Effector memory CD4-positive, alpha-beta T cell (primary cell): ENCODE measurements around the gene MSRB1.
"Not testable (repeated sequence)": the region's sequence is repeated elsewhere in the genome, so short reads cannot be mapped to it uniquely, and the experiment has no call there.

Experiments used
- DNase-seq, 3 donors: peaks; one replicate each; pipeline ENCODE4 v3.0.0-alpha.2; 2020
- H3K27ac ChIP-seq: 2 replicates; pipeline ENCODE4 v1.7.0; 2013; ENCODE audit warnings: mild to moderate bottlenecking, low read length, moderate library complexity; ENCODE audit not compliant: insufficient read depth, poor library complexity, severe bottlenecking
- H3K27me3 ChIP-seq: replicated peaks from 2 replicates; pipeline ENCODE4 v1.7.0; 2013; ENCODE audit warnings: mild to moderate bottlenecking, low read length; ENCODE audit not compliant: insufficient read depth, control insufficient read depth, poor library complexity, severe bottlenecking
- H3K36me3 ChIP-seq: 2 replicates; pipeline ENCODE4 v1.7.0; 2013; ENCODE audit warnings: mild to moderate bottlenecking, low read length, moderate library complexity; ENCODE audit not compliant: control insufficient read depth, insufficient read depth
- H3K4me1 ChIP-seq: 2 replicates; pipeline ENCODE4 v1.7.0; 2013; ENCODE audit warnings: low read length, mild to moderate bottlenecking; ENCODE audit not compliant: control insufficient read depth, insufficient read depth, poor library complexity, severe bottlenecking
- H3K4me3 ChIP-seq: 2 replicates; pipeline ENCODE4 v1.7.0; 2013; ENCODE audit warnings: low read length, low read depth, mild to moderate bottlenecking; ENCODE audit not compliant: insufficient read depth, poor library complexity, severe bottlenecking
- H3K9me3 ChIP-seq: 2 replicates; pipeline ENCODE4 v1.7.0; 2013; ENCODE audit warnings: mild to moderate bottlenecking, low read length, moderate library complexity; ENCODE audit not compliant: control insufficient read depth

MSRB1 gene

DNA sequence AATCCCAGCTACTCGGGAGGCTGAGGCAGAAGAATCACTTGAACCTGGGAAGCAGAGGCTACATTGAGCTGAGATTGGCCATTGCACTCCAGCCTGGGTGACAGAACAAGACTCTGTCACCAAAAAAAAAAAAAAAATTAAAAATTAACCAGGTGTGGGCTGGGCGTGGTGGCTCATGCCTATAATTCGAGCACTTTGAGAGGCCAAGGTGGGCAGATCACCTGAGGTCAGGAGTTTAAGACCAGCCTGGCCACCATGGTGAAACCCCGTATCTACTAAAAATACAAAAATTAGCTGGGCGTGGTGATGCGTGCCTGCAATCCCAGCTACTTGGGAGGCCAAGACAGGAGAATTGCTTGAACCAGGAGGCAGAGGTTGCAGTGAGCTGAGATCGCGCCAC lies 3.2 kb downstream of the MSRB1 start:
- not testable (repeated sequence) for H3K9me3 ChIP-seq, DNase-seq, H3K4me3 ChIP-seq, H3K27me3 ChIP-seq, H3K27ac ChIP-seq, H3K4me1 ChIP-seq
- peaks cover 17% of the 10 kb centered on the region for H3K36me3 ChIP-seq

DNA sequence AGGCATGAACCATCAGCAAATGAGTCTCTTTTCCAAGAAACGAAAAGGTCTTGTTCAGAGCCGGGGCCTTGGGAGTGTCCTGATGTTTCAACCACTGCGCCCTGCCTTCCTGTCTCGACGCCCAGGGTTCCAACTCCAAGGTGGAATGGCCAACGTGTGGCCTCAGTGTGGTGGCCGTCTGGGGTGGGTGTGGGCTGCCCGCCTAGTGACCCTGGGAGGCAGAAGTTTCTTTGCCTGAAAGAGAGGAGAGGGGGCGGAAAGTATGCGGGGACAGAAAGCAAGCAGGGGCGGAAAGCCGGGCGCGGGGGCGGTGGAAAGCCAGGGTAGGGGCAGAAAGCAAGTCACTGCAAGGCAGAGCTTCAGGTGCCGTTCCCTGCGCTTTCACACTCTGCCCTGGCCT lies 4.1 kb downstream of the MSRB1 start:
- H3K4me3 ChIP-seq = no peak overlapping the region
- no peak overlapping the region for H3K27ac ChIP-seq
- no peak for DNase-seq
- no peaks in the 10 kb centered on the region for H3K9me3 ChIP-seq
- peaks cover 9% of the 10 kb centered on the region for H3K4me1 ChIP-seq
- no peaks in the 10 kb centered on the region for H3K27me3 ChIP-seq
- peaks cover 17% of the 10 kb centered on the region for H3K36me3 ChIP-seq

- no peaks in the 10 kb centered on the region for H3K9me3 ChIP-seq
- H3K4me1 ChIP-seq = peaks cover 9% of the 10 kb centered on the region
- H3K36me3 ChIP-seq = peaks cover 17% of the 10 kb centered on the region
- H3K27me3 ChIP-seq = no peaks in the 10 kb centered on the region
- no peak overlapping the region for H3K4me3 ChIP-seq
- no peak for DNase-seq
- H3K27ac ChIP-seq = no peak overlapping the region
Observed at GRCh38 chr16:1938316-1938715, 4.7 kb downstream of the MSRB1 start.

- H3K27ac ChIP-seq = no peak overlapping the region
- H3K27me3 ChIP-seq = no peaks in the 10 kb centered on the region
- H3K4me3 ChIP-seq = no peak overlapping the region
- peaks cover under 1% of the 10 kb centered on the region for H3K4me1 ChIP-seq
- no peaks in the 10 kb centered on the region for H3K9me3 ChIP-seq
- DNase-seq = no peak
- peaks cover 17% of the 10 kb centered on the region for H3K36me3 ChIP-seq
Observed at GRCh38 chr16:1936945-1937479, 6.0 kb downstream of the MSRB1 start.

DNA sequence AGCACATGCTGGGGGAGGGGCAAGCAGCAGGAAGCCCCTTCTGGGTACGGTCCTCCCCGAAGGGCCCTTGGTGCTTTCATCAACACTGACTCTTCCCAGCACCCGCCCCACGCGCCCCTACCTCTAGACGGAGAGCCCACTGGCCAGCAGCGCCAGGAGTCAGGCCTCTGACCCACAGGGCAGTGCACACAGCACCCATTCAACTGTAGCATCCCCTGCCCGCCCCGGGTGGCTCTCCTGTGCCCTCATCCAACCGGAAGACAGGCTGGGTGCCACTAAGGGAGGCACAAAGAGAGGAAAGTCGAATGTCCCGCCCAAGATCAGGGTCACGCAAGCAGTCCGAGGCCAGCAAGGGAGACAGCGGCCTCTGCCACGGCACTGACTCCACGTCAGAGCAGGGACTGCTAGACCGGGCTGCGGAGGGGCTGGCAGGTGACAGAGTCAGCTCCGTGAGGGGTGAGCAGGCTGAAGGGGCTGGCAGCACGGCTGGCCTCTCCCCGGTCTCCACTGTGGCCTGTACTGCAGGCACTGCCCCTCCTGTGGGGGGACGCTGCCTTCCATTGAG lies 9.8 kb downstream of the MSRB1 start:
- Histone ChIP-seq H3K27me3 (no peaks in the 10 kb centered on the region), H3K4me3 (no peak overlapping the region), H3K36me3 (peaks cover 3% of the 10 kb centered on the region), H3K27ac (no peak overlapping the region), H3K4me1 (peaks cover 10% of the 10 kb centered on the region), H3K9me3 (no peaks in the 10 kb centered on the region)
- DNase-seq = no peak

DNA sequence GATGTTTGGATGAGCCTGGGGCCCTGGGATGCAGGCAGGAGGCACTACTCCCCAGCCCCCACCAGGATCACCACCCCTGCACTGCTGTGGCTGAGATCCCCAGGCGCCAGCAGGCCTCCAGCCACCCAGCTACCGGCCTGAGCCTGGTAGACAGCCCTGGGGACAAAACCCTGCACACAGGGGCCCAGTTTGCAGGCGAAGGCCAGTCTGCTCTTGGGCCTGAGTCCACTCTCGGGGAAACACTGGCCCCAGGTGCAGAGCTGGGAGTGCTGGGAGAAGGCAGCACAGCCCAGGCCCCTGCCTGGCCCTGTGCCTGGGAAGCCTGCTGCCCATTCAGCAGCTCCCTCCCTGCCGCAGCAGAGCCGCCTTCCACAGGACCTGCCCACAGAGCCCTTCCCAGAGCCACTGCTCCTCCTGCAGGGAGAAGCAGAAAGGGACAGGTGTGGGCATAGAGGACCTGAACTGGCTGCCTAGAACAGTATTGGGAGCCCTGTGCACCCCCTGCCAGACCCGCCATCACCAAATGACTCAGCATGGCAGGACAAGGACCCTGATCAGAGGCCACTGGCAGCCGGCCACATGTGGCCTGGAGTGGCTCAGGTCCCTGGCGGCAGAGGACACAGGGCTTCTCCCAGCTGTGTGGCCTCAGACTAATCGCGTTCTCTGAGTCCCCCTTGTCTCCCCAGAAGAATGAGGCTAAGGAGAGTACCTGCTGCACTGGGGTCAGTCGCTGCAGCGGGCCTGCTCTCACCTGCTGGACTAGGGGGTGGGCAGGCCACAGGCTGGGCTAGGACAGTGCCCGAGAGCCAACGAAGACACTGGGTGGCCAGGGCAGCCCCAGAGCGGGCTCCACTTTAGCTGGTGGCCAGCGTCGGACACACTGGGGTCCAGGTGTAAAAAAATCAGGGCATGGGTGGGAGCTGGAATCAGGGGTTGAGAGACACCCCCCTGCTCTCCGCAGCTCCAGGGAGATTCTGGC lies 10.7 kb downstream of the MSRB1 start:
- H3K4me3 ChIP-seq = no peak overlapping the region
- peaks cover 10% of the 10 kb centered on the region for H3K4me1 ChIP-seq
- H3K9me3 ChIP-seq = no peaks in the 10 kb centered on the region
- H3K36me3 ChIP-seq = no peaks in the 10 kb centered on the region
- no peak overlapping the region for H3K27ac ChIP-seq
- no peak for DNase-seq
- no peaks in the 10 kb centered on the region for H3K27me3 ChIP-seq

DNA sequence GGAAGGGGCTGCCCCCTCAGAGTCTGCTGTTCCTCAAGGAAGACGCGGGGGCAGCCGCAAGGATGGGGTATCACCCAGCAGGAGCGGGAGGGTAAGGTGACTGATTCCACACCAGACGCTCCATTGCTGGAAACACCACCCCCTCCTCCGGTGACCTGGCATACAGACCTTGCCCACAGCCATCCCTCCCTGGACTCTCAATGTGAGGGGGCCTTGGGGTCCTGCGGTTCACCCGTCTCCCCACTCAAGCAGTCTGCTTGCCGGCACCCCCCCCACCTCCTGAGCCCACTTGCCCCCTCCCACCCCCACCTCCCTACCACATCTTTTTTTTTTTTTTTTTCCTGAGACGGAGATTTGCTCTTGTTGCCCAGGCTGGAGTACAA lies 12.7 kb downstream of the MSRB1 start:
- H3K27ac ChIP-seq = no peak overlapping the region
- no peak overlapping the region for H3K4me3 ChIP-seq
- no peaks in the 10 kb centered on the region for H3K9me3 ChIP-seq
- H3K27me3 ChIP-seq = no peaks in the 10 kb centered on the region
- no peaks in the 10 kb centered on the region for H3K36me3 ChIP-seq
- DNase-seq = no peak
- H3K4me1 ChIP-seq = peaks cover 10% of the 10 kb centered on the region

GRCh38 chr16:1929578-1930337 lies 13.2 kb downstream of the MSRB1 start:
- H3K27ac ChIP-seq = no peak overlapping the region
- H3K36me3 ChIP-seq = no peaks in the 10 kb centered on the region
- no peaks in the 10 kb centered on the region for H3K9me3 ChIP-seq
- H3K4me3 ChIP-seq = peak overlapping the region; percentile 49
- no peaks in the 10 kb centered on the region for H3K27me3 ChIP-seq
- peak; percentile 78 to 87 (median 85) for DNase-seq
- H3K4me1 ChIP-seq = peaks cover 10% of the 10 kb centered on the region

- peaks cover 10% of the 10 kb centered on the region for H3K4me1 ChIP-seq
- no peaks in the 10 kb centered on the region for H3K27me3 ChIP-seq
- no peak overlapping the region for H3K27ac ChIP-seq
- H3K36me3 ChIP-seq = no peaks in the 10 kb centered on the region
- no peaks in the 10 kb centered on the region for H3K9me3 ChIP-seq
- peak overlapping the region; percentile 49 for H3K4me3 ChIP-seq
- DNase-seq = no peak
Observed at GRCh38 chr16:1929105-1929504, 13.9 kb downstream of the MSRB1 start.
